HCT116 (cell line): ENCODE results near the gene CLSTN1. TPM values are rescaled to one million over a fixed set of nuclear protein-coding genes. Genes with fewer than 3 reads are reported as not detected.

Experiments used
- ATAC-seq: fragments of 200-7000 bp; cut with Tn5 transposase; 2 replicates; pipeline ENCODE4 v1.9.1; 2020; ENCODE audit warnings: mild to moderate bottlenecking, moderate library complexity
- BruUV-seq: library from RNA; stranded (reverse); fragments of 400-500 nt; replicated peaks from 2 replicates; lab custom pipeline; 2021; lab: Mats Ljungman, UMichigan
- CTCF ChIA-PET: fragments of 300-600 bp; sonication (Branson Sonifier 250); formaldehyde crosslinking; loops from one replicate; lab custom pipeline; 2021; ENCODE audit warnings: antibody characterized with exemption; lab: Charles Lee
- POLR2A ChIA-PET: fragments of 300-600, 350-600 bp; sonication (Branson Sonifier 250); formaldehyde crosslinking; loops from one replicate; lab custom pipeline; 2021; ENCODE audit warnings: antibody characterized with exemption; lab: Charles Lee
- RAD21 ChIA-PET, 2 experiments: fragments of 300-600 bp; sonication (Branson Sonifier 250); formaldehyde crosslinking; loops; one replicate each; lab custom pipeline; 2023; ENCODE audit warnings: low total read pairs in 2 of 2; ENCODE audit not compliant: uncharacterized antibody in 2 of 2, unreplicated experiment in 2 of 2, low non-redundant PET in 1 of 2; lab: Charles Lee
- DNase-seq: peaks from one replicate; pipeline ENCODE4 v3.0.0-alpha.2; 2010; ENCODE audit warnings: low read depth, low spot score
- H2AFZ ChIP-seq: fragments of 200-600 bp; shearing (Covaris generic), sonication (generic); 2 replicates; pipeline ENCODE4 v1.6.1; 2017; ENCODE audit warnings: low read depth, mixed run types, mixed read lengths, antibody characterized with exemption, low read length; ENCODE audit not compliant: poor library complexity, severe bottlenecking
- H3K27ac ChIP-seq: 2 replicates; pipeline ENCODE4 v1.5.1; 2012; ENCODE audit warnings: low read depth, low read length
- H3K27me3 ChIP-seq: fragments of 200-600 bp; sonication (generic); 2 replicates; pipeline ENCODE4 v1.6.1; 2016; ENCODE audit warnings: mixed run types, low read length, mixed read lengths; ENCODE audit not compliant: insufficient read depth
- H3K36me3 ChIP-seq, 2 experiments: fragments of 200-500 bp in 1 of 2; fragments of 200-600 bp in 1 of 2; sonication (Bioruptor generic) in 1 of 2; sonication (generic) in 1 of 2; 2 replicates each; pipeline versions ENCODE4 v1.5.1 to v1.6.1; 2014 to 2016; ENCODE audit warnings: low read length in 2 of 2, inconsistent platforms in 1 of 2, mixed read lengths in 1 of 2, mixed run types in 1 of 2; ENCODE audit not compliant: insufficient read depth in 2 of 2, control insufficient read depth in 1 of 2
- H3K4me1 ChIP-seq, 2 experiments: fragments of 200-600 bp in 1 of 2; sonication (generic) in 1 of 2; 2 replicates each; pipeline versions ENCODE4 v1.5.1 to v1.6.1; 2012 to 2017; ENCODE audit warnings: low read length in 2 of 2, inconsistent platforms in 1 of 2, mild to moderate bottlenecking in 1 of 2, mixed read lengths in 1 of 2, mixed run types in 1 of 2, moderate library complexity in 1 of 2; ENCODE audit not compliant: insufficient read depth in 2 of 2, control insufficient read depth in 1 of 2
- H3K4me2 ChIP-seq: fragments of 200-600 bp; sonication (generic); 2 replicates; pipeline ENCODE4 v1.6.1; 2017; ENCODE audit warnings: mixed run types, low read length, mixed read lengths
- H3K4me3 ChIP-seq, 2 experiments: fragments of 200-600 bp in 1 of 2; sonication (generic) in 1 of 2; replicated peaks in 1 of 2; 2 replicates each; pipeline ENCODE4 v1.5.1; 2011 to 2016; ENCODE audit warnings: low read length in 2 of 2, control low read depth in 1 of 2, low read depth in 1 of 2, mild to moderate bottlenecking in 1 of 2, mixed read lengths in 1 of 2, mixed run types in 1 of 2
- H3K79me2 ChIP-seq: fragments of 200-600 bp; sonication (generic); 2 replicates; pipeline ENCODE4 v1.6.1; 2017; ENCODE audit warnings: mild to moderate bottlenecking, mixed run types, low read length, moderate library complexity, mixed read lengths; ENCODE audit not compliant: insufficient read depth
- H3K9ac ChIP-seq: fragments of 200-600 bp; sonication (generic); 2 replicates; pipeline ENCODE4 v1.6.1; 2016; ENCODE audit warnings: low read length, mixed read lengths
- H3K9me2 ChIP-seq: fragments of 200-600 bp; sonication (generic), shearing (Covaris generic); 2 replicates; pipeline ENCODE4 v1.6.1; 2017; ENCODE audit warnings: mixed run types, mild to moderate bottlenecking, moderate library complexity; ENCODE audit not compliant: insufficient read depth
- H3K9me3 ChIP-seq, 2 experiments: fragments of 200-500 bp in 1 of 2; fragments of 200-600 bp in 1 of 2; sonication (Bioruptor generic) in 1 of 2; sonication (generic) in 1 of 2; 2 replicates each; pipeline ENCODE4 v1.6.1; 2014 to 2017; ENCODE audit warnings: low read length in 2 of 2, mixed read lengths in 2 of 2, inconsistent platforms in 1 of 2, low read depth in 1 of 2, mild to moderate bottlenecking in 1 of 2, mixed run types in 1 of 2, moderate library complexity in 1 of 2; ENCODE audit not compliant: control insufficient read depth in 1 of 2, insufficient read depth in 1 of 2
- H4K20me1 ChIP-seq: fragments of 200-600 bp; sonication (generic), shearing (Covaris generic); 2 replicates; pipeline ENCODE4 v1.6.1; 2017; ENCODE audit warnings: mixed run types, mild to moderate bottlenecking, moderate library complexity; ENCODE audit not compliant: insufficient read depth
- ATF3 ChIP-seq: IDR thresholded peaks from 2 replicates; pipeline ENCODE4 v1.6.1; 2012
- POLR2AphosphoS5 ChIP-seq: IDR thresholded peaks from 2 replicates; pipeline ENCODE4 v1.6.1; 2011; ENCODE audit warnings: mild to moderate bottlenecking, low read depth, low read length, moderate library complexity
- ZFX ChIP-seq: fragments of 450-650 bp; IDR thresholded peaks from 2 replicates; pipeline ENCODE4 v1.6.1; 2017
- ZNF274 ChIP-seq: fragments of 200-500 bp; sonication (Bioruptor generic); IDR thresholded peaks from 2 replicates; pipeline ENCODE4 v1.6.1; 2014; ENCODE audit warnings: mild to moderate bottlenecking, low read depth, low read length, inconsistent platforms
- intact Hi-C: fragments of 100-400 bp; cut with micrococcal nuclease; formaldehyde crosslinking; loops from 2 replicates; pipeline ENCODE4 v1.10.0; 2022
- total RNA-seq: library from RNA; stranded (reverse); gene quantifications from one replicate; pipeline ENCODE4 v1.2.1, GENCODE V29; 2021; ENCODE audit not compliant: unreplicated experiment
- TF ChIP-seq, protein P1 (sequence below): IDR thresholded peaks from 2 replicates; pipeline ENCODE4 v1.6.1; 2011; ENCODE audit warnings: mild to moderate bottlenecking, low read length, moderate library complexity; ENCODE audit not compliant: insufficient replicate concordance; ENCODE audit errors: extremely low read depth

The CLSTN1 gene
- total RNA-seq, 1 experiment from 2014 or later: 113 TPM

DNA sequence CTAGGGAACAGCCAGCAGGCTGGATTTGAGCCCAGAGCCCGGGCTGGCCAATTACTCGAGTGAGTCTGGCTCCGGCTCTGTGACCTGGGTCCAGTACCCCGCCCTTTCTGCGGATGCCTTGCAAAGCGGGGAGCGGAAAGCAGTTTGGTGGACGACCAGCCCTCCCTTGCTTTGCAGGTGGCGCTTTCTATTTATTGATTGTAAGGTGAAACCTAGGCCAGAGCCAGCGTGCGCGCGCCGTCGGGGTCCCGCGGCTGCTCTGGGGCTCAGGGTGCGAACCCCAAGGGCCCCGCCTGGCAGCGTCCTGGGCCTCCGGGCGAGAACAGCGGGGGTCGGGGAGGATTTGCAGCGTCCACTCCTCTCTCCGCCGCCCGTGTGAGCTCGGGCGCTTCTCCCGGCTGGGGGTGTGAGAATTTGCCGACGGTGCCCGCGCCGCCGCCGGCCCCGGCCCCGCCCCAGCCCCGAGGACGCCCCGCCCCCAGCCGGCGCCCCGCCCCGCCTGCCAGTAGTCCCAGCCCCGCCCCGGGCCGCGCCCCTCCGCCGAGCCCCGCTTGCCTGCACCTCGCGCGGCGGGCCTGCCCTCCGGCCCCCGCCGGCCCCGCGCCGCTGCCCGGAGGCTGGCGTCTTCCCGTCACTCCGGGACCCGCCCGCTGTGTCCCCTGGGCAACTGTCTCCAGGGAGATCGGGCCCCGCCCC, 134.6 kb downstream of the CLSTN1 start:
- DNase-seq: peak; percentile 54
- CTCF ChIA-PET: no interaction called here
- Histone ChIP-seq H3K27me3 (no peaks in the 10 kb centered on the region), H3K79me2 (no peaks in the 10 kb centered on the region), H3K9ac (peak overlapping the region; percentile 79), H2AFZ (no peak overlapping the region), H3K4me1 (peaks cover 27 to 48% of the 10 kb centered on the region in 2 experiments), H3K4me3 (peak overlapping the region; percentile 68 to 86), H4K20me1 (no peaks in the 10 kb centered on the region), H3K9me3 (no peaks in the 10 kb centered on the region), H3K27ac (peak overlapping the region; percentile 52; the same call in 1 of the 2 replicates), H3K36me3 (no peaks in the 10 kb centered on the region), H3K4me2 (peak overlapping the region; percentile 97), H3K9me2 (no peaks in the 10 kb centered on the region)
- TF ChIP-seq POLR2AphosphoS5 (peak; percentile 24; the same call in 1 of the 2 replicates), ZNF274 (no peak), ATF3 (no peak), ZFX (no peak)
- TF ChIP-seq, protein P1, sequence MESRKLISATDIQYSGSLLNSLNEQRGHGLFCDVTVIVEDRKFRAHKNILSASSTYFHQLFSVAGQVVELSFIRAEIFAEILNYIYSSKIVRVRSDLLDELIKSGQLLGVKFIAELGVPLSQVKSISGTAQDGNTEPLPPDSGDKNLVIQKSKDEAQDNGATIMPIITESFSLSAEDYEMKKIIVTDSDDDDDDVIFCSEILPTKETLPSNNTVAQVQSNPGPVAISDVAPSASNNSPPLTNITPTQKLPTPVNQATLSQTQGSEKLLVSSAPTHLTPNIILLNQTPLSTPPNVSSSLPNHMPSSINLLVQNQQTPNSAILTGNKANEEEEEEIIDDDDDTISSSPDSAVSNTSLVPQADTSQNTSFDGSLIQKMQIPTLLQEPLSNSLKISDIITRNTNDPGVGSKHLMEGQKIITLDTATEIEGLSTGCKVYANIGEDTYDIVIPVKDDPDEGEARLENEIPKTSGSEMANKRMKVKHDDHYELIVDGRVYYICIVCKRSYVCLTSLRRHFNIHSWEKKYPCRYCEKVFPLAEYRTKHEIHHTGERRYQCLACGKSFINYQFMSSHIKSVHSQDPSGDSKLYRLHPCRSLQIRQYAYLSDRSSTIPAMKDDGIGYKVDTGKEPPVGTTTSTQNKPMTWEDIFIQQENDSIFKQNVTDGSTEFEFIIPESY: no peak
- peak; percentile 82 for ATAC-seq
- BruUV-seq: no TSS peak
- POLR2A ChIA-PET: no interaction called here
- RAD21 ChIA-PET: no interaction called here
- intact Hi-C loops: loop anchor here (5.0 kb wide), 1 partner anchor 62 kb away; no protein-coding TSS in a partner anchor
